IMR-90 (cell line): ENCODE measurements around the gene NPY2R.

Source experiments
- MAFK ChIP-seq: IDR thresholded peaks from 2 replicates; pipeline ENCODE4 v1.6.1; 2012; ENCODE audit warnings: low read depth, low read length, improper control_type of control experiment
- POLR2A ChIP-seq: IDR thresholded peaks from 2 replicates; pipeline ENCODE4 v1.6.1; 2012; ENCODE audit warnings: mild to moderate bottlenecking, low read depth, low read length
- RAD21 ChIP-seq: IDR thresholded peaks from 2 replicates; pipeline ENCODE4 v1.6.1; 2012; ENCODE audit warnings: low read length, improper control_type of control experiment
- RFX5 ChIP-seq: IDR thresholded peaks from 2 replicates; pipeline ENCODE4 v1.8.0; 2012; ENCODE audit warnings: low read depth, mild to moderate bottlenecking, low read length, moderate library complexity
- SMC3 ChIP-seq: fragments of 150-350 bp; IDR thresholded peaks from 2 replicates; pipeline ENCODE4 v1.6.1; 2016; ENCODE audit warnings: low read depth, mild to moderate bottlenecking, antibody characterized with exemption, low read length, moderate library complexity
- TF ChIP-seq, protein P1 (sequence below): conservative IDR thresholded peaks from 2 replicates; pipeline ENCODE4 v1.5.1; 2012; ENCODE audit warnings: mild to moderate bottlenecking, low read depth, low read length, improper control_type of control experiment
- TF ChIP-seq, protein P2 (sequence below): fragments of 150-350 bp; IDR thresholded peaks from 2 replicates; pipeline ENCODE4 v1.6.1; 2017; ENCODE audit warnings: mild to moderate bottlenecking, antibody characterized with exemption, low read length, low read depth
- TF ChIP-seq, protein P3 (sequence below): fragments of 150-350 bp; IDR thresholded peaks from 2 replicates; pipeline ENCODE4 v1.6.1; 2016; ENCODE audit warnings: low read depth, mild to moderate bottlenecking, low read length, moderate library complexity, borderline replicate concordance

DNA sequence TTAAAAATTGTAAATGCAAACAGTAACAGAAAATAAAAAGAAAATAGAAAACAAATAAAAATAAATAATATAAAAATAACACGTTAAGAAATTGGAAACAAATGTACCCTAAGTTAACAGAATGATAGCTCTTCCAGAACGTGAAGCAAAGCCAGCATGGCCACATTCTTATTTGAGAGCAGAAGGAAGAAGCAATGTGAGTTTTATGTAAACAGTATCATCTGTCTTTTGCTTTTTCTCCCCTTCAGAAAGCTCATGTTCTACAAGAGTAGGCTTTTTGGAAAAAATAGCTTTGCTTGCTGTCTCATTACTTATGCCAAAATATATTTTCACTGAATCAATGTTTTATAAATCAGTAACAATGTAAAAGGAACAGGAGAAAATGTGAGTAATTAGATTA, 18.7 kb downstream of the NPY2R start:
- TF ChIP-seq, protein P1, sequence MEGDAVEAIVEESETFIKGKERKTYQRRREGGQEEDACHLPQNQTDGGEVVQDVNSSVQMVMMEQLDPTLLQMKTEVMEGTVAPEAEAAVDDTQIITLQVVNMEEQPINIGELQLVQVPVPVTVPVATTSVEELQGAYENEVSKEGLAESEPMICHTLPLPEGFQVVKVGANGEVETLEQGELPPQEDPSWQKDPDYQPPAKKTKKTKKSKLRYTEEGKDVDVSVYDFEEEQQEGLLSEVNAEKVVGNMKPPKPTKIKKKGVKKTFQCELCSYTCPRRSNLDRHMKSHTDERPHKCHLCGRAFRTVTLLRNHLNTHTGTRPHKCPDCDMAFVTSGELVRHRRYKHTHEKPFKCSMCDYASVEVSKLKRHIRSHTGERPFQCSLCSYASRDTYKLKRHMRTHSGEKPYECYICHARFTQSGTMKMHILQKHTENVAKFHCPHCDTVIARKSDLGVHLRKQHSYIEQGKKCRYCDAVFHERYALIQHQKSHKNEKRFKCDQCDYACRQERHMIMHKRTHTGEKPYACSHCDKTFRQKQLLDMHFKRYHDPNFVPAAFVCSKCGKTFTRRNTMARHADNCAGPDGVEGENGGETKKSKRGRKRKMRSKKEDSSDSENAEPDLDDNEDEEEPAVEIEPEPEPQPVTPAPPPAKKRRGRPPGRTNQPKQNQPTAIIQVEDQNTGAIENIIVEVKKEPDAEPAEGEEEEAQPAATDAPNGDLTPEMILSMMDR = no peak
- TF ChIP-seq POLR2A (no peak), RAD21 (no peak), MAFK (no peak), RFX5 (no peak), SMC3 (no peak)
- TF ChIP-seq, protein P2, sequence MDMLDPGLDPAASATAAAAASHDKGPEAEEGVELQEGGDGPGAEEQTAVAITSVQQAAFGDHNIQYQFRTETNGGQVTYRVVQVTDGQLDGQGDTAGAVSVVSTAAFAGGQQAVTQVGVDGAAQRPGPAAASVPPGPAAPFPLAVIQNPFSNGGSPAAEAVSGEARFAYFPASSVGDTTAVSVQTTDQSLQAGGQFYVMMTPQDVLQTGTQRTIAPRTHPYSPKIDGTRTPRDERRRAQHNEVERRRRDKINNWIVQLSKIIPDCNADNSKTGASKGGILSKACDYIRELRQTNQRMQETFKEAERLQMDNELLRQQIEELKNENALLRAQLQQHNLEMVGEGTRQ = no peak
- TF ChIP-seq, protein P3, sequence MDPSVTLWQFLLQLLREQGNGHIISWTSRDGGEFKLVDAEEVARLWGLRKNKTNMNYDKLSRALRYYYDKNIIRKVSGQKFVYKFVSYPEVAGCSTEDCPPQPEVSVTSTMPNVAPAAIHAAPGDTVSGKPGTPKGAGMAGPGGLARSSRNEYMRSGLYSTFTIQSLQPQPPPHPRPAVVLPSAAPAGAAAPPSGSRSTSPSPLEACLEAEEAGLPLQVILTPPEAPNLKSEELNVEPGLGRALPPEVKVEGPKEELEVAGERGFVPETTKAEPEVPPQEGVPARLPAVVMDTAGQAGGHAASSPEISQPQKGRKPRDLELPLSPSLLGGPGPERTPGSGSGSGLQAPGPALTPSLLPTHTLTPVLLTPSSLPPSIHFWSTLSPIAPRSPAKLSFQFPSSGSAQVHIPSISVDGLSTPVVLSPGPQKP = no peak
